Esophagus muscularis mucosa (tissue), 4 donors: Measurements from ENCODE around the gene GABARAP.

Experiments
- CTCF ChIP-seq, 3 experiments: fragments of 200-600 bp in 2 of 3; fragments of 450-650 bp in 1 of 3; sonication (generic) in 2 of 3; IDR thresholded peaks; one replicate each; pipeline ENCODE4 v1.5.1; 2017 to 2019; ENCODE audit warnings: antibody characterized with exemption in 3 of 3, mild to moderate bottlenecking in 2 of 3, moderate library complexity in 1 of 3
- EP300 ChIP-seq: sonication (generic); formaldehyde crosslinking; IDR thresholded peaks from one replicate; pipeline ENCODE4 v1.6.1; 2017; ENCODE audit warnings: antibody characterized with exemption
- POLR2A ChIP-seq: fragments of 450-650 bp; IDR thresholded peaks from one replicate; pipeline ENCODE4 v1.6.1; 2017; ENCODE audit warnings: antibody characterized with exemption, moderate library complexity, mild to moderate bottlenecking, low read depth
- POLR2AphosphoS5 ChIP-seq, 2 donors: sonication (generic); formaldehyde crosslinking; IDR thresholded peaks; one replicate each; pipeline ENCODE4 v1.6.1; 2017; ENCODE audit warnings: antibody characterized with exemption in 2 of 2

DNA sequence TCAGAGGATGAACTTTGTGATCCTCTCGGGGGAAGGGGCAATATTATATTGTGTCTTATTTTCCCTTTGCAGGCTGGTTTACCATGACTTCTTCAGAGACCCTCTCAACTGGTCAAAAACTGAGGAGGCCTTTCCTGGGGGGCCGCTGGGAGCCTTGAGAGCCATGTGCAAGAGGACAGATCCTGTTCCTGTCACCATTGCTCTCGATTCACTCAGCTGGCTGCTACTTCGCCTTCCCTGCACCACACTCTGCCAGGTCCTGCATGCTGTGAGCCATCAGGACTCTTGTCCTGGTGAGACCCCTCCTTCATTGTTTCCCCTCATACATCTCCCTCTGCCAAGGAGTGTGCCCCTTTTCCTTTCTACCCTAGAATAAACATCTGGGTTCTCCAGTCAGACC is 12.3 kb upstream of the GABARAP start:
- TF ChIP-seq CTCF (IDR thresholded peaks at IDR 0.05) (no peak), POLR2A (no peak), POLR2AphosphoS5 (IDR thresholded peaks at IDR 0.05) (no peak), EP300 (no peak)
